NCI-H82 (cell line): Measurements from ENCODE around the gene CAP1.
A peak's percentile ranks its signal among the peaks of the same experiment; 100 is the strongest.

Experiments used
- DNase-seq: peaks from one replicate; lab custom pipeline; 2025; lab: John Stamatoyannopoulos, UW

The CAP1 gene

GRCh38 chr1:40096646-40096976, 56.1 kb downstream of the CAP1 start:
- peak; percentile 65 for DNase-seq

DNA sequence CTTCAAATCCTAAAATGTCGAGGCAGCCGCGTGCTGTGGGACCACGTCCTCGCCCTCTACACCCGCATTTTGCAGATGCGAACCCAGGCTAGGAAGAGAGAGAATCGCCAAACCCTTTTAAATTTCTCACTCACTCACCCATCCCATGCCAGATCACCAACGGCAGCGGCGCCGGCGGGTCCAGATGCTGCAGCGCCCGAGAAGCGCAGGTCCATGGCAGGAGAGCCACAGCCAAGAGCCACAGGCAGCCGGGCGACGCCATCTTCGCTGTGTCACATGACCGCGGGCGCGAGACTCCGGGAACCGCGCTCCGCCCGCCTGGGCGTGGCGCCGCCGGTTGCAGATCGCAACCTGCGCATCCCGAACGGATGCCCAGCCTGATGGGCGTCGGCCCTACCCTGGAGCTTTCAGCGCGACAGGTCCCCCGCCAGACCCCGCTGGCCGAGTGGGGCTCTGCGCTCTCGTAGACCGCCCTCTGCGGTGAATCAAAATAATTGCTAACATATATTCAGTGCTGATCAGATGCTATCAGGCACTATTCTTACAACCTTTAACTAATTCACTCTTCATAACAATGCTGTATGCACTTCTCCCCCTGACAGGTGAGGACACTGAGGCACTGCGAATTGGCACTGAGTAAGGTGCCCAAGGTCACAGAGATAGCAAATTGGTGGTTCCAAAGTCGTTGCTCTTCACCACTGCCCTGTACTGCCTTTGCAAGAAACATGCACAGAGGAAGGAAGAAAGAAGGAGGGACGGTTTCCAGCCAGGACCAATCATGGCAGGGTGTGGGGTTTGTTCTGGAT, 56.7 kb downstream of the CAP1 start, which contains the start of gene PPT1:
Gene PPT1, minus strand, starts transcription at position 276 of the 806 bp plus-strand sequence. Its CDS starts 14 bp downstream, at position 262.
- DNase-seq, result peak; percentile 89

- no peak for DNase-seq
Observed at GRCh38 chr1:40102038-40102437, 61.5 kb downstream of the CAP1 start.

DNA sequence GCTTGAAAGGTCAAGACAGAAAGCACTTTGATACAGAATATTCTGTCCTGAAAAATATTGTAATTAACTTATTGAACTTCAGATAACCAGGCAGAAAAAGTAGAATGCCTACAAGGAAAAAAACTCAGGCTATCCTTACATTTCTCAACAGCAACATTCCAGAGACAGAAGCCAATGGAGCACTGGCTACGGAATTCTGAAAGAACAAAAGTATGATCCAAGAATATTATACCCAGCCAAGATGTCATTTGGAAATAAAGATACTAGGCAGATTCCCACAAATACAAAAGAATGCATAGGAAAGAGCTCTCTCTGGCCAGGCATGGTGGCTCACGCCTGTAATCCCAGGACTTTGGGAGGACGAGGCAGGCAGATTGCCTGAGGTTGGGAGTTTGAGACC, 62.4 kb downstream of the CAP1 start:
- DNase-seq, result no peak

DNA sequence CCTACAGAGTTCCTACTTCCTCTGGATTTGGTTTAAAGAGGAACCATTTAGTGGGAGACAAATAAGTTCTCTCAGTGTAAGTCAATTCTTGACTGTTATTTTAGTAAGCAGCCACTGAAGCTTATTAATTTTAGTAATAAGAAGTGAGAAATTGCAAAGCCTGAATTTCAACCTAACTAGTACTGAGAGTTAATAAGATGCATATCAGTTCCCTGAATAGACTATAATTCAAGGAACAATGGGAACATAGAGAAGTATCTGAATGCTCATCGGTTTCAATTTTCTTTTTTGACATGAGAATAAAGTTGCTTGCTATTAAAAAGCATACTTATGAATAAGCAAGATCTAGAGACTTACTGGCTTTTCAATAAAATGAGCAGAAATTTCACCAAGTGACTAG, 64.5 kb downstream of the CAP1 start:
- no peak for DNase-seq

DNA sequence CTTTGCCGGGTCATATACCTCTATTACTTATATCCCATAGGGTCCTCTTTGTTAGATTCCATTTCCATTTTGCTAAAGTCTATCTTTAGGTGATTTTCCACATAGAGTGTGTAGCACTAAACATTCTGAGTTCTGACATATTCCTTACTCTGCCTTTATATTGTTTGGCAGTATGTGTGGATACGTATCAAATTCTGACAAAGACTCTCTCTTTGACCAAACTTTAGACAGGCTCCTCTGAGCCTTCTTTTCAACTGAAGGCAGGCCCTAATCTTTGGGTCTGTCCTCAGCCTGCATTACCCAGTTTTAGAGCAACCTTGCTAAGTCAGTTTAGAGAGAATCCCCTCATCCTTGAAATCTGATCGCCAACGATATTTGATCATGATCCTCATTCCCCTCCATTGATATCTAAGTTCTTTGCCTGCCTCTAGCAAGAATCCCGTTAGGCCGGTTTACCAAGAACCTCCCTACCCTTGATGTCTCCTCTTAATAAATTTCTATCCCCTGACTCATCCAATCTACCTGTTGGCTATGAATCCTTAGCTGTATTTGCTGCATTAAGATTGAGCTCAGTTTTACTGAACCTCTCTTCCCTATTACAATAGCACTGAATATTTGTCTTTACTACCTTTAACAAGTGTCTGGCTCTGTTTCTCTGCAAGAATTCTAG, 66.9 kb downstream of the CAP1 start:
- DNase-seq, result no peak

DNA sequence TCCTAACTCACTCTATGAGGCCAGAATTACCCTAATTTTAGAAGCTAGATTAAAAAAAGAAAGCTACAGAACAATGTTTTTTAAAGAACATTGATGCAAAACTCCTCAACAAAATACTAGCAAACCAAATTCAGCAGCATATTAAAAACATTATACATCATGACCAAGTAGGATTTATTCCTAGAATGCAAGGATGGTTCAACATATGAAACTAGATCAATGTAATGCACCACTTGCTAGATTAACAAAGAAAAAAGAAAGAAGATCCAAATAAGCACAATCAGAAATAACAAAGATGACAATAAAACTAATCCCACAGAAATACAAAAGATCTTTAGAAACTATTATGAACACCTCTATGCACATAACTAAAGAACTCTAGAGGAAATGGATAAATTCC, 69.9 kb downstream of the CAP1 start:
- no peak for DNase-seq

DNA sequence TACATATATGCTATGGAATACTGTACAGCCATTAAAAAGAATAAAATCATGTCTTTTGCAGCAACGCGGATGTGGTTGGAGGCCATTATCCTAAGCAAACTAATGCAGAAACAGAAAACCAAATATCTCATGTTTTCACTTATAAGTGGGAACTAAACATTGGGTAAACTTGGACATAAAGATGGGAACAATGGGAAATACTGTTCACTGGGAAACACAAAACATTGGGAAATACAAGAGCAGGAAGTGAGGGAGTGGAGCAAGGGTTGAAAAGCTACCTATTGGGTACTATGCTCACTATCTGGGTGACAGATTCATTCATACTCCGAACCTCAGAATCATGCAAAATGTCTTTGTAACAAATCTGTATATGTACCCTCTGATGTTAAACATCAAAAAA, 73.9 kb downstream of the CAP1 start:
- no peak for DNase-seq

GRCh38 chr1:40120128-40120527, 79.6 kb downstream of the CAP1 start:
- no peak for DNase-seq
